GM12878 (cell line): ENCODE measurements around the gene PLSCR1. TPM values are rescaled to one million over a fixed set of nuclear protein-coding genes. Genes with fewer than 3 reads are reported as not detected.

Source experiments
- ATAC-seq: fragments of 200-7000 bp; cut with Tn5 transposase; 3 replicates; pipeline ENCODE4 v1.9.1; 2020; ENCODE audit warnings: mild to moderate bottlenecking, moderate library complexity
- BruUV-seq: library from RNA; stranded (reverse); fragments of 400-500 nt; replicated peaks from 2 replicates; lab custom pipeline; 2021; lab: Mats Ljungman, UMichigan
- CTCF ChIA-PET: fragments of 300-600 bp; sonication (Branson Sonifier 250); formaldehyde crosslinking; extraction: SDS; loops from one replicate; lab custom pipeline; 2021; ENCODE audit warnings: inconsistent platforms; lab: Yijun Ruan, JAX
- POLR2A ChIA-PET: fragments of 350-600 bp; formaldehyde crosslinking; extraction: SDS; loops from one replicate; lab custom pipeline; 2021; ENCODE audit warnings: inconsistent platforms; lab: Charles Lee
- RAD21 ChIA-PET: fragments of 300-600 bp; sonication (Branson Sonifier 250); formaldehyde crosslinking; loops from one replicate; lab custom pipeline; 2023; ENCODE audit warnings: antibody characterized with exemption; ENCODE audit not compliant: unreplicated experiment; lab: Charles Lee
- SMC1A ChIA-PET: fragments of 300-600 bp; sonication (Branson Sonifier 250); formaldehyde crosslinking; loops from one replicate; lab custom pipeline; 2023; ENCODE audit not compliant: unreplicated experiment, uncharacterized antibody; lab: Charles Lee
- DNase-seq: peaks from one replicate; pipeline ENCODE4 v3.0.0-alpha.2; 2011; ENCODE audit warnings: low read depth, low spot score
- FAIRE-seq: peaks from 3 replicates; lab custom pipeline; 2011; peaks lifted over from hg19 to GRCh38; lab: Jason Lieb, UNC
- H2AFZ ChIP-seq: 2 replicates; pipeline ENCODE4 v1.6.0; 2011; ENCODE audit warnings: low read depth, low read length, control low read depth; ENCODE audit not compliant: control insufficient read depth
- H3K27ac ChIP-seq: 2 replicates; pipeline ENCODE4 v1.5.1; 2011; ENCODE audit warnings: control low read depth; ENCODE audit not compliant: control insufficient read depth, insufficient read depth
- H3K27me3 ChIP-seq, 2 experiments: replicated peaks in 1 of 2; 2 replicates each; pipeline versions ENCODE4 v1.6.0 to v1.6.1; 2011; ENCODE audit warnings: low read length in 1 of 2; ENCODE audit not compliant: control insufficient read depth in 2 of 2, insufficient read depth in 2 of 2
- H3K36me3 ChIP-seq, 2 experiments: 2 replicates each; pipeline ENCODE4 v1.5.1; 2011; ENCODE audit warnings: low read length in 1 of 2; ENCODE audit not compliant: control insufficient read depth in 2 of 2, insufficient read depth in 2 of 2
- H3K4me1 ChIP-seq: 2 replicates; pipeline ENCODE4 v1.6.1; 2011; ENCODE audit warnings: mild to moderate bottlenecking, low read length, moderate library complexity, mixed read lengths; ENCODE audit not compliant: control insufficient read depth, insufficient read depth
- H3K4me2 ChIP-seq: 2 replicates; pipeline ENCODE4 v1.6.0; 2011; ENCODE audit warnings: control low read depth; ENCODE audit not compliant: control insufficient read depth, insufficient read depth
- H3K4me3 ChIP-seq: fragments of 200-600 bp; sonication (generic); 2 replicates; pipeline ENCODE4 v1.5.1; 2016
- H3K79me2 ChIP-seq: 2 replicates; pipeline ENCODE4 v1.6.0; 2011; ENCODE audit warnings: low read length; ENCODE audit not compliant: control insufficient read depth, insufficient read depth
- H3K9ac ChIP-seq: 2 replicates; pipeline ENCODE4 v1.8.0; 2011; ENCODE audit warnings: low read length, control low read depth, mixed read lengths; ENCODE audit not compliant: control insufficient read depth, insufficient read depth
- H3K9me3 ChIP-seq: replicated peaks from 3 replicates; pipeline ENCODE4 v1.5.1; 2011; ENCODE audit warnings: mild to moderate bottlenecking, low read length; ENCODE audit not compliant: control insufficient read depth, insufficient read depth
- H4K20me1 ChIP-seq: 2 replicates; pipeline ENCODE4 v1.6.0; 2011; ENCODE audit not compliant: control insufficient read depth, insufficient read depth
- ASH2L ChIP-seq: fragments of 300-600, 200-600 bp; sonication (generic); IDR thresholded peaks from 2 replicates; pipeline ENCODE4 v1.6.1; 2017; ENCODE audit warnings: low read depth, mild to moderate bottlenecking, borderline replicate concordance
- BCL11A ChIP-seq: IDR thresholded peaks from 2 replicates; pipeline ENCODE4 v1.6.1; 2011; ENCODE audit warnings: low read depth, low read length
- CBX3 ChIP-seq: fragments of 200-600 bp; sonication (generic); IDR thresholded peaks from 2 replicates; pipeline ENCODE4 v1.6.1; 2016; ENCODE audit warnings: low read depth, borderline replicate concordance
- NR2C2 ChIP-seq: IDR thresholded peaks from 2 replicates; pipeline ENCODE4 v1.6.1; 2011; ENCODE audit warnings: borderline replicate concordance, low read depth; ENCODE audit not compliant: control insufficient read depth, insufficient read length
- RAD21 ChIP-seq: IDR thresholded peaks from 2 replicates; pipeline ENCODE4 v1.6.1; 2011; ENCODE audit warnings: mild to moderate bottlenecking, low read depth, low read length, moderate library complexity; ENCODE audit not compliant: insufficient read depth
- RB1 ChIP-seq: fragments of 450-650 bp; formaldehyde crosslinking; IDR thresholded peaks from 2 replicates; pipeline ENCODE4 v1.6.1; 2017; ENCODE audit warnings: mild to moderate bottlenecking, borderline replicate concordance
- RCOR1 ChIP-seq: conservative IDR thresholded peaks from 2 replicates; pipeline ENCODE4 v1.6.1; 2012; ENCODE audit warnings: low read depth, low read length, improper control_type of control experiment
- SUZ12 ChIP-seq: fragments of 200-600 bp; sonication (generic); IDR thresholded peaks from one replicate; pipeline ENCODE4 v1.6.1; 2018; ENCODE audit warnings: antibody characterized with exemption, mild to moderate bottlenecking; ENCODE audit not compliant: unreplicated experiment
- YBX1 ChIP-seq: fragments of 450-650 bp; IDR thresholded peaks from 2 replicates; pipeline ENCODE4 v1.6.1; 2016; ENCODE audit warnings: antibody characterized with exemption
- ZNF207 ChIP-seq: fragments of 450-650 bp; IDR thresholded peaks from 2 replicates; pipeline ENCODE4 v1.6.1; 2014; ENCODE audit warnings: antibody characterized with exemption, mild to moderate bottlenecking, borderline replicate concordance
- WGBS: methylation state at CpG from one replicate; pipeline ENCODE4 v1.1.6; 2016; ENCODE audit warnings: low lambda C conversion rate; ENCODE audit not compliant: insufficient replicate concordance, insufficient coverage; ENCODE audit errors: missing lambda C conversion rate; 5-methylcytosine and 5-hydroxymethylcytosine counted together
- in situ Hi-C: fragments of 300-500 bp; cut with MboI; formaldehyde crosslinking; loops from 9 replicates; pipeline ENCODE4 v1.14.3; 2018; ENCODE audit warnings: mixed read lengths
- intact Hi-C: fragments of 100-400 bp; cut with micrococcal nuclease; formaldehyde crosslinking; loops from one replicate; pipeline ENCODE4 v1.14.2; 2022; ENCODE audit not compliant: unreplicated experiment
- polyA plus RNA-seq, 11 experiments: library from polyadenylated mRNA; depleted of rRNA in 4 of 11; unstranded in 6 of 11; stranded (reverse) in 5 of 11; fragments of >200 nt; fragmentation: Nextera tagmentation in 4 of 11; fragmentation: Illumina TruSeq in 1 of 11; extraction: Ambion mirVana in 4 of 11; extraction: Trizol in 1 of 11; gene quantifications; 1 replicate in 1 of 11; 2 replicates in 10 of 11; pipeline versions ENCODE4 v1.2.1 to v1.2.3, GENCODE V29; 2011 to 2016; ENCODE audit warnings: inconsistent platforms in 2 of 11, missing spikeins in 2 of 11, low read depth in 1 of 11
- total RNA-seq, 4 experiments: library from RNA; depleted of rRNA in 3 of 4; stranded (reverse); fragments of >200 nt in 3 of 4; fragmentation: Illumina TruSeq in 1 of 4; extraction: Trizol in 1 of 4; gene quantifications; 2 replicates each; pipeline versions ENCODE4 v1.2.1 to v1.2.3, GENCODE V29; 2013 to 2021

The PLSCR1 gene
- total and polyA plus RNA-seq, 10 of the 15 experiments (the other 5 are each of a cell fraction or from before 2014, with no cell fraction given) = 35.4 to 77.8 (median 41.1) TPM

GRCh38 chr3:146546366-146546965, 2.1 kb upstream of the PLSCR1 start:
- CTCF ChIA-PET = no interaction called here
- SMC1A ChIA-PET = interaction anchor here (1.0 kb wide), 1 partner anchor 48 kb away, joined by 3 read pairs; no protein-coding TSS in a partner anchor
- H3K4me2 ChIP-seq = no peak overlapping the region
- no TSS peak for BruUV-seq
- TF ChIP-seq RCOR1 = no peak
- no peak for TF ChIP-seq NR2C2
- TF ChIP-seq YBX1 = no peak
- TF ChIP-seq BCL11A = no peak
- TF ChIP-seq ZNF207 = no peak
- no peak for TF ChIP-seq RB1
- no peak for TF ChIP-seq ASH2L
- no peak for TF ChIP-seq CBX3
- no peak for TF ChIP-seq RAD21
- no peak for TF ChIP-seq SUZ12
- H3K27me3 ChIP-seq = no peaks in the 10 kb centered on the region
- H3K27ac ChIP-seq = no peak overlapping the region
- H3K4me1 ChIP-seq = peaks cover 9% of the 10 kb centered on the region; the same call in 1 of the 2 replicates
- no peak for FAIRE-seq
- no peaks in the 10 kb centered on the region for H3K36me3 ChIP-seq
- intact Hi-C loops (no loop called here), in situ Hi-C loops (no loop called here)
- H3K9me3 ChIP-seq = no peaks in the 10 kb centered on the region
- H3K4me3 ChIP-seq = no peak overlapping the region
- no peak overlapping the region for H3K9ac ChIP-seq
- POLR2A ChIA-PET = no interaction called here
- peaks cover 26% of the 10 kb centered on the region for H3K79me2 ChIP-seq
- no peak overlapping the region for H2AFZ ChIP-seq
- DNase-seq = no peak
- WGBS = 37% methylated on average over 1 of the region's 1 CpG
- ATAC-seq = no peak
- RAD21 ChIA-PET = no interaction called here
- no peaks in the 10 kb centered on the region for H4K20me1 ChIP-seq
